GM19395 (cell line): ENCODE results near the gene ENAH.

ENCODE experiments used
- ATAC-seq: cut with Tn5 transposase; IDR thresholded peaks from one replicate; pipeline ENCODE4 v1.9.1; 2021; ENCODE audit warnings: mild to moderate bottlenecking, moderate library complexity; ENCODE audit not compliant: unreplicated experiment

Gene ENAH

DNA sequence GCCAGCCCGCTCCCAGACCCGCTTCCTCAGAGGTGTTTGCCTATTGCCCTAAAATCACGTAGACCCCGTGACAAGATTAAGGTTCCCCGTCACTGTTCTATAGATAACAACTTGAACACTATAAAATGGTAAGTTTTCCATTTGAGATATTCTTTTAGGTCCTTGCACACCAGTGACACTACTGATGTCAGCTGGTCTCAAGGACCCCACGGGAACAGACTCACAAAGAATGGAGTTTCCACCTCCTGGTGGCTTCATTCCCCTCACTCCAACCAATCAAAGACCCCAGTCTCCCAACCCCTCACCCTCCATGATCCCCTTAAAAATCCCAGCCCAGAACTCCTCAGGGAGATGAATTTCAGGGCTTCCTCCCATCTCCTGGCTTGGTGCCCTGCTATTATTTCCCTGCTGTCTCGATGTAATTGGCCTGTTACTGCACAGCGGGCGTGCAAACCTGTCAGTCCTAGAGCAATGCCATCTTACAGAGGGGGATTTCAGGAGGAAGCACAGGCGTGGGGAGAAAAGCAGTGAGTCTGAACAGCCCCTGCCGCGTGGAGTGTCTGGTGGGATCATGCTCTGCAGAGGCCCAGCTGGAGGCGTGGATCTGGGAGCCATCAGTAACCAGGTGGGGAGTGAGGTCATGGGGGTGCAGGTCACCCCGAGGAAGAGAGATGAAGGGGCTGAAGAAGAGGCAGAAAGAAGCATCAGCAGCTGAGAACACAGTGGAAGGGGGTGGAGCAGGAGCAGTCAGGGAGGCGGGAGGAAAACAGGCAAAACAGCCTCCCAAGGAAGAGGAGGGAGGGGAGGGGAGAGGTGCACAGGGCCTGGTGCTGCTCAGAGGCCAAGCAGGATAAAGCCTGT is 190.0 kb downstream of the ENAH start:
- ATAC-seq: no peak

DNA sequence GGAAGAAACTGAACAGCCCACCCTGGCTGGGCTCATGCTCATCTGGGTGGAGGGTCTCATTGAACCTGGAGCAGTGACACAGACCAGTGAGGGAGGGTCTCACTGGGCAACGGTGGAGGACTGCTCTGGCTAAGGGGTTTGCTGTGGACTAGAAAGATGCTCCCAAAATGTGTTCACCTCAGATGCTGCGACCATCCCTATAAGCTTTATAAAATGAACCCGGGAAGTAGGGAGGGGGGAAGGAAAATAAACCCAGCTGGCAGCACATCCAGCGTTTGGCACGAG is 190.6 kb downstream of the ENAH start:
- ATAC-seq: no peak

DNA sequence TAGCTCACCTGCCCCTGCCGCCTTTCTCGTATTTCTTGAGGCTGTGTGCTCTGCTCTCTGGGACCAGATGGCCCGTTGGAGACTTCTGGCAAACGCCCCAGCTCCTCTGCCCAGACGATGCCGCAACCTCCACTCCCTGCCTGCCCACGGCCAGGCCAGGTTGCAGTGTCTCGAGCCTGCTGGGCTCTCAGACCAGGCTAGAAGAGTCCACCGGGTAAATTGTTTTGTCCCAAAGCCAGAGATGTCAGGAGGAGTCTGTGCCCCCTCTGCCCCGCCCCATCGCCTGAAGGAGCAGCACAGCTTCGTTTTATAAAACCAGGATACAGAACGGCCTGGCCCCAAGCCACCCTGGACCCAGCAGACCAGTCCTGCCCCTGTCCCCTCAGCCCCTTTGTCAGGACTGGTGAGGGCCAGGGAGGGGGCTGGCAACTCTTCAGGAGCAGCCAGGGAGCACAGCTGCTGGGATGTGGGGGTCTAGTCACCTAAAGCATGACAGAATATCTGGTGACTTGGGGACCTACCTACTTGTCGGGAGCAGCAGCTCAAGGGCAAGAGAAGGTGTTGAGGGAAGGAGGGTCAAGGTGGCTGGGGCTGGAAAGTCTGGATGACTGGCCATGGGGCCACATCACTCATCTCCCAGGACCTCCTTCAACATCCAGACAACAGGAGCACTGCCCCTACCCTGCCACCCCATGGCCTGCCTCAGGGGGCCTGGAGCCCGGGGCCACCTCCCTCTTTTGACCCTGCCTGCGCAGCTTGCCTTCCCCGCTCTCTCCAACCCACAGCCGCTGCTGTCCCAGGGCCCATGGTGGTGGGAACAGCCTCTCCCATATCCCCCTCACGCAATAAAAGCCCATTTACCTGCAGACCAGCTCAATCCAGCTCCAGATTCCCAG is 191.1 kb downstream of the ENAH start:
- no peak for ATAC-seq

DNA sequence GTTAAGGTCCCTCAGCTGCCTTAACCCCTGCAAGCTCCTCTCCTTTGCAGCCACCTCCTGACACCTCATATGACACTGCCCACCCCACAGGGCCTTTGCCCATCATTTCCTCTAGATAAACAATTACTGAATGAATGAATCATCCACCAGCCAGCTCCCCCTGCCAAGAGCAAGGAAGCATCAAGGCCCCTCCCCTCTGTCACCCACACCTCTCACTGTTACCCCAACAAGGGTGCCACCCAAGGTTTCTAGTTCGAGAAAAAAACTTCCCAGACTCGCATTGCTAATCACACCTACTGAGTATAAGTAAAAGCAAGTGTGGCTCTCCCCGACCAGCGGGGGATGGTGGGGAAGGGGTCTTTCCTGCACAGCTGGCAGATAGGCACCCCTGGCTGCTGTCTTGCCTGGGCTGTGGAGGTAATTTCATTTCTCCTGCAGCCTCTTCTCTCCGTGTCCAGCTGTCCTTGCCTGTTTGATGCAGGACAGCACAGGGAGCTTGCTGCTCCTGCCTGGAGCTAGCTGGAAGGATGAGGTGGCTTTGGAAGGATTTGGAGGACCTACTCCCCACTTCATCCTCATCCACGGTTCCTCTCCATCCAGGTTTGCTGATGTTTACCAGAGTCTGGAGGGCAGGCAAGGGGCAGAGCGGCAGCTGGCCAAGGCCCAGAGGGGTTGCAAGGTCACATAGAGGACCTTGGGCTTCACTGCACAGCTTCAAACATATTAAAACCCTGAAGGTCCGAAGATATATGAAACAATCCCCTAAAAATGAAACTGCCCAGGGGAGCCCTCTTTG is 192.0 kb downstream of the ENAH start:
- ATAC-seq: no peak

DNA sequence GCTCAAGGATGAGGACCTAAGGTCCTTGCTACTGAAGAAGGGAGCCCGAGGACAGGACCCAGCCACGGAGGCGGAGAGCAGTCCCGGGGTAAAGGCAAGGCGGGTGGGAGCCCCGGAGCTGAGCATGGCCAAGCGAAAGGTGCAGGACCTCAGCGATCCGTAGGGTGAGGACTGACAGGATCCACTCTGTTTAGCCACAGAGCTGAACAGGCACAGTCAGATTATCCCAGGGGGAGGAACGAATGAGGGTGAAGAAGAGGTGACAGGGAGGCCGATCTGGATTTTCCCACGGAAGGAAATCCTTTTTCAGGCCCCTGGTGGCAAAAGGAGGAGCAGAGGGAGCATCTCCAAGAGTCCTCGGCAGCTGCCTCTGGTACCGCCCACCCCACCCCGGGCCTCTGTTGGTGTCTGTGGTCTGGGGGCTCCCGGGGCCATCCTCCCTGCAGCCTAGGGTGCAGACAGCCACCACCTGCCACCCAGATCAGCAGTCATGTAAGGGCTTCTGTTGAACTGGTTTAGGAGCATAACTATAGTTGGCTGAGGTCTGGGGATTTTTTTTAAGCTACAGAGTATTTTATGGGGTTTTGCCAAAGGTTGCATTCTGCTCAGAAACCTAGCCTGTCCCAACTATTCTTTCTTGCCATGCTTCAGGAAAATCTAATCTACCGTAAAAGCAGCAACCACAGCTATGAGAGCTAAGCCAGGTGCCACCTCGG is 192.7 kb downstream of the ENAH start:
- no peak for ATAC-seq

DNA sequence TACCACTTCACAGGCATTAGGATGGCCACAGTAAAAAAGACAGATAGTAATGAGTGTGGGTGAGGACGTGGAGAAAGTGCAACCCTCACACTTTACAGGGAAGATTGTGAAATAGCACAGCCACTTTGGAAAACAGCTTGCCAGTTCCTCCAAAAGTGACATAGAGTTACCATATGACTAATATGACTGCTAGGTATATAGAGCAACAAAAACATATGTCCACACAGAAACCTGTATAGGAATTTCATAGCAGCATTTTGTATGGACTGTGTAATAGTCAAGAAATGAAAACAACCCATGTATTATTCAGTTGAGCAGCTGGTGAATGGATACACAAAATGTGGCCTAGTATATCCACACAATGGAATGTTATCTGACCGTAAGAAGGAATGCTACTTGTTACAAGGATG is 194.7 kb downstream of the ENAH start:
- ATAC-seq: no peak

DNA sequence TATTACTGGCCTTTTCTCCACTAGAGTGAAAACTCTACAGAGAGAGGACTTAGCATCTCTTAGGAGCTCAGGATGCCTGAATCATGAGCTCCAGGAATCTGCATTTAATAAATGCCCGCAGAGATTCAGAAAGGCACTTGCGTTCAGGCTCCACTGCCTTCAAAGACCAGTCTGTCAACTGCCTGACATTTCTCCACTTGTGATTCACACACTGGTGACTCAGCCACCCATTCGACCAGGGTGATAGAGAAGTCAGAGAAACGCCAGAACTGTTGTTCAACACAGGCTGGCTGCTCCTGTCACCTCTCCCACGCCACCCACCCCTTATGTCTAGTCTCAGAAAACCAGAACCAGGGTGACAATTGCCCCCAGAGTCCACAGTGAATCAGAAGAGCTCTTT is 198.2 kb downstream of the ENAH start:
- ATAC-seq: no peak

DNA sequence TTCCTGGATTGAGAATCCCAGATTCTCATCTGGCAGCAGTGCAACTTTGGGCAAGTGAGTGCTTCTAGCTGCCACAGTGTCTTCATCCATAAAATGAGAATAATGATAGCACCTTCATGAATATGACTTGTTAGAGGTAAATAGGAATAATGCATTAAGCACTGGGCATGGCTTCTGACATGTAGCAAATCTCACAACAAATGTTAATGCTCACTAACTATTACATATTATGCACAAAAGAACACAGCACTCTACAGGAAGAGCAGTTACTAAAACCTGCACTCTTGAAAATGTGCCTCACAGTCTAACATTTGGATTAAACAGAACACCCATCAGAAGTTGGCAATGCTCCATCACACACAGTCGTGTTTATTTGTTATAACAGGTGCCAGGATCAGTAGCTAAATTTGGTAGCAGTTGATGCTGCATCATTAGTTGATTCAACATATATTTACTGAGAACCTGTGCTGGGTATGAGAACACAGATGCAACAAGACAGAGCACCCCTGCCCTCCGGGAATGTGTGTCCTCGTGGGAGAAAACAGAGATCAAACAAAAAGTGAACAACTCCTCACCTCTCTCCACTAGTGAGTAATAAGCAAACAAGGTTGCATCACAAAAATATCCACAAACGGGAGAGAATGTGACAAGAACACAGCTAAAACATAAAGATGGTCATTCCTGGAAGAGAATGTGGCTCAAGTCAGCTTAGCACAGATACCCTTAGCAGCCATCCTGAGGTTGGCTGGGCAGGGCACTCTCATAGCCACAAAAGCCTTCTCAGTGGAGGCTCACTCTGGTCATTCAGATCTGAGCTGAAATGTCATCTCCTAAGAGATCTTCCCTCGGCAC is 198.9 kb downstream of the ENAH start:
- ATAC-seq: no peak

DNA sequence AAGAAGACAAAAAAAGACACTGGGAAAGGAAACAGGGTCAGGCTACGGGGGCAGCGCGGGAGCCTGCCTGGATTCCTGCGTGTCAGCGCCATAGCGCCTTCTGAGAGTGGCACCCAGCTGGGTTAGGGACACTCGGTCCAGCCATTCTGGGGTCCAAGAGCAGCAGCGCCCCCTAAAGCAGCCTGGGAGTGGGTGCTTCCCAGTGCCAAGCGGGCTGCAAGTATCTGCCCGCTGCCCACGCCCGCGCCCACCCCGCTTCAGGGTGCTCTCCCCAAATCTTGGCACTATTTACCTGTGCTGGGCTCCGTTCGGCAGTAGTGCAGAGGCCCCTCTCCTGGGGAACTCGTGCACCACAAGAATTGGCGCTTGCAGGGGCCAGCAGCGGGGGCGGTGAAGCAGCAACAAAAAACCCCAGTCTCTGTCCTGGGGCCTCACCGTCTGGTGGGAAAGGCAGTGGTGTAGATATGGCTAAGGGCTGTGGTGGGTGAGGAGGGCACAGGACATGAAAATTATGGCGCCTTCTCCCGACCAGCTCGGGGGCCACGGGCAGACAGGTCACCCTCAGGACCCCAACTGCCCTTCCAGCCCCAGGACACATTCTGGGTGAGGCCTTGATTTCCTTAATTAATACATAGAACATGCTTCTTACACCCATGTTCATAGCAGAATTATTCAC is 200.9 kb downstream of the ENAH start:
- no peak for ATAC-seq

DNA sequence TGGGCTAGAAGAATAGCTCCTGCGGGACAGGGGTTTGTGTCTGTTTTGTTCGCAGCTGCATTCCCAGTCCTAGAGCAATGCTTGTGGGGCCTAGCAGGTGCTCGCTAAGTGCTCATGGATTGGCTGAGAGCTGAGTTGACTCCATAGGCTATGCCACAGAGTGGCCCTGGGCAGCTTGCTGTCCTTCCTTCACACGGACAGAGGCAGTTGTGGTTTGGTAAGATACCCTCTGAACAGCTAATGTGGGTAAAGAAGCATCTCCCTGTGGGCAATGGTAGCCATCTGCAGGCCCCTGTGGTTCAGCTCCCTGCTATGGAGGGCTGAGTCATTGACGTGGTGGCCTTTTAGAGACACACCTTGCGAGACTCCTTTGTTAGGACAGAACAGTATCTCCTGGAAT is 201.6 kb downstream of the ENAH start:
- no peak for ATAC-seq

DNA sequence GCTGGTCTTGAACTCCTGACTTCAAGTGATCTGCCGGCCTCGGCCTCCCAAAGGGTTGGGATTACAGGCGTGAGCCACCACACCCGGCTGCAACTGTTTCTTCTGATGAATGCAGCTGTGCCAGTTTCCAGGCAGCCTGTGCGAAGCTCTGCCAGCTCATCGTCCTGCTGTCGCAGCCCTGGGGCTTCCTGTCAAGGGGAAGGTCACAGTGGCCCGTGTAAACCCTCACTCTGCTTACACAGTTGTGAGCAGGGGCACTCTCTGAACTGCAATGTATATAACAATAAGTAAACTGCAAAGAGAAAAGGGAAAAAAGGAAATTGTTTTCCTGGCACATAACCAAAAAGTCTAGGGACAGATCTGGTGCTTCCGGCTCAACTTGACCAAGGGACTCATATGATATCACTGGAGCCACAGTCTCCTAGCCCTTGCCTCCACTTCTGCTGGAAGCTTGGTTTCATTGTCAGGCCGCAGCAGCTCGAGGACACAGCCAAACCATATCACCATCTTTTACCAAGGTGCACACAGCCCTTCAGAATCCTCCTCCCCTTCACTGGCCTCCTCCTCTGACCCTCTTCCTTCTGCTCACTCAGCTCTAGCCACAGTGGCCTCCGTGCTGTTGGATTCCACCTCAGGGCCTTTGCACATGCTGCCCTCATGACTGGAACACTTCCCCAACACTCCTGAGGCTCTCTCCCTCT is 202.3 kb downstream of the ENAH start:
- no peak for ATAC-seq

DNA sequence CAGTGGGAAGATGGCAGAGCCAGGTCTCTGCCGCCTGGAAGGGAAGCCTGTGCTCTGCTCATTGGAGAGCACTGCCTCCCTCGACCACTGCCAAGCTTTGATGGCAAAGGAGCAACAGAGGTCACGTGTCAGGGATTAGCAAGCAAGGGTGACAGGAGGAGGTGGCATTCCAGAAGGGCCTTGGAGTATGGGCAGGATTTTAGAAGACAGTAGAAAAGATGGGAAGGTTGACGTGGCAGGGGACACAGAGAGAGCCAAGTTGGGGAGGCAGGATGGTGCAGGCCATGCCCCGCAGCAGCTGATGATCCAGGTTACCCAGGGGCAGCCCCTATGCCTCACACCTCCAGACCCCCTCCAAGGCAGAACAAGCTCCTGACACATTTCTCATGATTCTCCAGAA is 203.1 kb downstream of the ENAH start:
- no peak for ATAC-seq

DNA sequence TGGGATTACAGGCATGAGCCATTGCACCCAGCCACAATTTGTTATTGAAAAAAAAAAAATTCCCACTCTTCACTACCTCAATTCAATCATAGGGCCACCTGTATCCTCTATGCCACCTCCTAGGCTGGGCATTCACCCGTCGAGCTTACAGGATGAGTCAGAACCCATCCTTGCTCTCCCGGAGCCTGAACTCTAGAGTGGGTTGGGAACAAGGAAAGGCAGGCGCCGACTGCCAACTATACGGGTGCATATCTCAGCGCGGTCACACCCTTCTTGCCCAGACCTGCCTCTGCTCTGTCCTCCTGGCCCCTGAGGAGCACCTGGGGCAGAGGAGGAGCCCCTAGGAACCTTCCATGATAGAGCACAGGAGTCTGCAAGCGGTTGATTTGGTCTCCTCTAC is 203.7 kb downstream of the ENAH start:
- ATAC-seq: no peak

DNA sequence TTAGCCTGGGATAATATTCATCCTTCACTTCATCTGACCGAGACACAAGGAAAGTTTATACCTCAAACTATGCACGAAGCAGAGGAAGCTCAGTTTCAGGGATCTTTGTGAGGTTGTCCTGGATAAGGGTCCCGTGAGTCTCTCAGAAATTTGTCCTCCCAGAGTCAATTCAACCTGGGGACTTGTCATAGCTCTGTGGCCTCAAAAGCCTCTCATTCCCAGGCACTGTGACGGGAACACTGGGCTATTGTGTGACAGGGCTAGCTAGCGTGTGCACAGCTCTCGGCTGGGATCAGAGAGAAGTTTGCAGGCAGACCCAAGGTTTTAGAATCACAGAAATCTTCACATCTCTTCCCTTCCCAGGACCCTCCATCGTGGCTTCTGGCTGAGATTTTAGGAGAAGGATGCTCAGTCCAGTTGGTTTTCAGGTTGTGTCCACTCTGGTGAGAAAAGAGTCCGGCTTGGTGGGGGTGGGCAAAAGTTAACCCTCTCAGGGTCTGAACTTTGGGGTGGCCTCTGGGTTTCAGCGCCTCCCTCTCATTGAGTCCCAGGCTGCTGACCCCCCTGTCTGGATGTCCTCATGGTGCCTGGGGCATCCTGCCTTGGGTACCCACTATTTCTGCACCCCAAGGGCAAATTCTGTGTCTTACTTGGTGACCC is 204.6 kb downstream of the ENAH start:
- no peak for ATAC-seq

DNA sequence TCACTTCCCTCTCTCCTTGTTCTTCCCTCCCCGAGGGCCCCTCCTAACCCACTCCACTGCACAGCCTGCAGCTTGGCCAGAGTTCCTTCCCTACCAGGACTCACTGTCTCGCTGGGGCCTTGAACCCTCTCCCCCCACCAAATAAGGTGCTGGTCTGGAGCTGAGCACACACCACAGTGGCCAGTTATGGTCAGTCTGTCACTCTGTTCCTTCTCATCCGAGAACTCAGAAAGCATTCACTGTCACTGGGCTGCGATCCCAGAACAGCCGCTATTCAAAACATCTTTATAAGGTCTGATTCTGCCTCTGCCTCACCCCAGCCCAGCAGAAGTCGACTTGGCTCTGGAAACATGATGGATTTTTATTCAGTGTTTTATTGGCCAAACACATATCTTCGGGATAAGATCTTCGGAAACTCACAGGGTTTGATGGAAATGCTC is 205.3 kb downstream of the ENAH start:
- no peak for ATAC-seq

DNA sequence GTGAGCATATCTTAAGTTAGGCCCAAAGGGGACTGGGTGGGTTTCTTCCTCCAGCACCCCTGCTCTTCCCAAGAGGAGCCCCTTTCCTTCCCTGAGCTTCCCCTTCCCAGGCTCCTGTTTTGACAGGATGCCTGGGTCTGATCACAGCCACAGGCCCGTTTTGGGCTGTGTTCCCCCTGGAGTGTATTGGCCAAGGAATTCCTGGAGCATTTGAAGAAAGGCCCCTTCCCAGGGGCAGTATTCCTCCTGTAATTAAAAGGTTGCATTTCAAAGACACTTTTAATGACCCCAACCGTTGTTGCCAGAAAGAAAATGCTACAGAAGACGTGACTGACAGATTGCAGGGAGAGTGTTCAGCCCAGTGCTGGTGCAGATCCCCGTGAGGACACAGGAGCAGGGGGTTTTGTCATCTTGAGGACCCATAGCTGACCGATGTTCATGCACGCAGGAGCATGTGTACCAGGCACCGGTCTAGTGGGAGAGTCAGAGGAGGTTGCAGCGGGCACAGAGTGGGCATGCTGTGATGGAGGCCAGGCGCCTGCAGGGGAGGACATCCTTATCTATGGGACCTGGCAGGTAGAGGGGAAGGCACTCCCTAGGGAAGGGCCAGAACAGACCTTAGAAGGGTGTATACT is 205.8 kb downstream of the ENAH start:
- no peak for ATAC-seq

DNA sequence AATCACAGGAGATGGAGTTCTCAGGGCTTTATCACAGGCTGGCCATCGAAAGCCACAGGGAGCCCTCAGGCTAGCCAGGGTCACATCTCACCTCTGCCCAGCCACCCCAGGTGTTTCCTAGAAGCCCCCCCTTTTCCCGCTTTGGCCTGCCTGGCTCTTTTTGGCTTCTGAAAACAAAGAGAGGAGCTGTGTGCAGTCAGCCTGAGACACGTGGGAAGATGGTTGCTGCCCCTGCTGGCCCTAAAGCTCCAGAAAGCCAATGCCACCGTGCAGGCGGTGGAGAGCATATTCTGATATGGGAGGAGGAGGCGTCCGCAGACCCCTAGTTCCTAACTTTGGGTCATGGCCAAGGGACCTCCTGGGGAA is 206.3 kb downstream of the ENAH start:
- ATAC-seq: no peak
